Measurements from ENCODE around the gene MRLN.
"Not testable (repeated sequence)": the region's sequence is repeated elsewhere in the genome, so short reads cannot be mapped to it uniquely, and the experiment has no call there.

The MRLN gene

DNA sequence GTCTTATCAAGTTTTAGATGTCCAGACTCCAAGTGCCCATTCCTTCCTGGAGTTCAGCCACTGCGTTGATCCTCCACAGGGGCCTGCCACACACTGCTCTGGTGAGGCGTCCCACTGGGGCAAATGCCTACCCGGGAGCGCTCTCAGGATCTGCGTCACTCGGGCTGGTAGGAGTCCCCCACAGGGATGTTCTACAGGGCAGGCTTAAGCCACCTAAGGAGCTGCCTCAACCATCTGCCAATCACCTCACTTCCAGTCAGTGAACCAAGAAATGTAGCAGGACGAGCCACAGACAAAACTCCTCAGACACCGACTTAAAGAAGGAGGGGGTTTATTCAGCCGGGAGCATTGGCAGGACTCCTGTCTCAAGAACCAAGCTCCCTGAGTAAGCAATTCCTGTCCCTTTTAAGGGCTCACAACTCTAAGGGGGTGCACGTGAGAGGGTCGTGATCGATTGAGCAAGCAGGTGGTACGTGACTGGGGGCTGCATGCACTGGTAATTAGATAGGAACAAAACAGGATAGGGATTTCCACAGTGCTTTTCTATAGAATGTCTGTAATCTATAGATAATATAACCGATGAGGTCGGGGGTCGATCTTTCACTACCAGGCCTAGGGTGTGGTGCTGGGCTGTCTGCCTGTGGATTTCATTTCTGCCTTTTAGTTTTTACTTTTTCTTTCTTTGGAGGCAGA is 19.8 kb downstream of the MRLN start:
- H3K27me3 Mint-ChIP-seq; H3K4me3 Mint-ChIP-seq; DNase-seq; H3K27ac Mint-ChIP-seq; H3K9me3 Mint-ChIP-seq; H3K36me3 Mint-ChIP-seq (ENCODE audit: low read depth); H3K4me1 Mint-ChIP-seq (ENCODE audit: low read depth): not testable (repeated sequence)

DNA sequence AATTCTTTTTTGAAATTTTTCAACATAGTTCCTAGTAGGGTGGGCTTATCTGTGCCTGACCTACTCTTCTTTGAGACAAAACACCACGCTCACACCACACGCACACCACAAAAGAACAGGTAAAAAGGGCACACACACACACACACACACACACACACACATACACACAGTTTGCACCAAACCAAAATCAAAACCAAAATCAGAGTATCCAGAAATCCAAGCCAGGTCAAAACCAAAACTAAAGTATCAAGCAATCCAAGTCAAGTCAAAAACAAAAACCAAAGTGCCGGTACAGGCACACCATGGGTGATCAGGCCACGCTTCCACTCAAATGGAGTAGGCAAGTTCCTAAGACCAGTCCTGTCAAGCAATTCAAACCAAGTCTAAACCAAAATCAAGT is 20.4 kb downstream of the MRLN start:
- H3K36me3 Mint-ChIP-seq (ENCODE audit: low read depth); H3K27me3 Mint-ChIP-seq; DNase-seq; H3K4me1 Mint-ChIP-seq (ENCODE audit: low read depth); H3K27ac Mint-ChIP-seq; H3K4me3 Mint-ChIP-seq; H3K9me3 Mint-ChIP-seq: not testable (repeated sequence)

- not testable (repeated sequence) for DNase-seq; H3K4me1 Mint-ChIP-seq (ENCODE audit: low read depth); H3K9me3 Mint-ChIP-seq; H3K27me3 Mint-ChIP-seq; H3K27ac Mint-ChIP-seq; H3K4me3 Mint-ChIP-seq; H3K36me3 Mint-ChIP-seq (ENCODE audit: low read depth)
These were observed 24.1 kb downstream of the MRLN start for GRCh38 chr10:59729167-59729566.

- DNase-seq: no peak
- Mint-ChIP-seq H3K36me3 (ENCODE audit: low read depth) (no peaks in the 10 kb centered on the region), H3K9me3 (peaks cover 5% of the 10 kb centered on the region), H3K4me3 (no peak overlapping the region), H3K4me1 (ENCODE audit: low read depth) (no peaks in the 10 kb centered on the region), H3K27me3 (peaks cover 5% of the 10 kb centered on the region), H3K27ac (no peak overlapping the region)
These were observed 28.9 kb downstream of the MRLN start for GRCh38 chr10:59724098-59724938.

- H3K4me1 Mint-ChIP-seq (ENCODE audit: low read depth): no peaks in the 10 kb centered on the region
- no peak overlapping the region for H3K4me3 Mint-ChIP-seq
- no peak for DNase-seq
- H3K9me3 Mint-ChIP-seq: peaks cover 5% of the 10 kb centered on the region
- peaks cover 11% of the 10 kb centered on the region for H3K27me3 Mint-ChIP-seq
- no peak overlapping the region for H3K27ac Mint-ChIP-seq
- H3K36me3 Mint-ChIP-seq (ENCODE audit: low read depth): no peaks in the 10 kb centered on the region
These were observed 32.9 kb downstream of the MRLN start for GRCh38 chr10:59720377-59720776.

DNA sequence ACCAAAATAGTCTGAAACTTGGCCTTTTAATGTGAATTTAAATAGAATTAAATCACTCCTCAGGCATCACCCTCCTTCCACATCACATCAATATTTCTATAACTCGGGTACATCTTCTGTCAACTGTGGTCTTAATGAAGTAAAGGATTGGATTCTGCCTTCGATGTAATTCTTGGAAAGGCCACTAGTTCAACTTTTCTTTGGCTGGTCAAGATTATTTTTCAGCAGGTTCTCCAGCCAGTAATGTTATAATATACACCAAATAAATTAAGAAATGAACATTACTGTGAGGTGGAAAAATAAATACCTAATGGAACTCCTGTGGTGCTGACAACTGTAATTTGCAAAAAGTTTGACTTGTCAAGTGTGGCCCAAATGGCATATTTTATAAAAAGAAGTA is 33.9 kb downstream of the MRLN start:
- H3K4me1 Mint-ChIP-seq (ENCODE audit: low read depth): no peaks in the 10 kb centered on the region
- no peak for DNase-seq
- no peak overlapping the region for H3K4me3 Mint-ChIP-seq
- H3K27me3 Mint-ChIP-seq: peaks cover 15% of the 10 kb centered on the region
- H3K36me3 Mint-ChIP-seq (ENCODE audit: low read depth): no peaks in the 10 kb centered on the region
- H3K9me3 Mint-ChIP-seq: peaks cover 5% of the 10 kb centered on the region
- no peak overlapping the region for H3K27ac Mint-ChIP-seq

DNA sequence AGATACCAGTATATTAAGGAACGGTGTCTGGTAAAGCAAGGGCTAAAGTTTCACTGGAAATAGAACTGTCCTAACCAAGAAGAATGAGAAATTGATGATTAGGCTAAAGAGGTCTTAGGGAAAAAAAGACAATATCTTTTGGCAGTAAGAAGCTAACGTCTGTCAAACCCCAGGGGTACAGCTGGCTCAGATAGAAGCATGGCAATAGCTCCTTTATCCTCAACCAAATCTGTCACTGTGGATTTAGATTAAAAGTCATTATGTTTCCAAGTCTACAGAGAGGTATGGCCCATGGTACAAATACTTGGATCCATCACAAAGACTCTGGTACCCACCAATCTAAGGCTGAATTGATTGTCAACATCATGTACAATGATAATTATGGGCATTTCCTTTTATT is 35.0 kb downstream of the MRLN start:
- Mint-ChIP-seq H3K36me3 (ENCODE audit: low read depth) (no peaks in the 10 kb centered on the region), H3K27ac (no peak overlapping the region), H3K4me1 (ENCODE audit: low read depth) (no peaks in the 10 kb centered on the region), H3K9me3 (peaks cover 5% of the 10 kb centered on the region), H3K4me3 (no peak overlapping the region), H3K27me3 (peaks cover 23% of the 10 kb centered on the region)
- no peak for DNase-seq

DNA sequence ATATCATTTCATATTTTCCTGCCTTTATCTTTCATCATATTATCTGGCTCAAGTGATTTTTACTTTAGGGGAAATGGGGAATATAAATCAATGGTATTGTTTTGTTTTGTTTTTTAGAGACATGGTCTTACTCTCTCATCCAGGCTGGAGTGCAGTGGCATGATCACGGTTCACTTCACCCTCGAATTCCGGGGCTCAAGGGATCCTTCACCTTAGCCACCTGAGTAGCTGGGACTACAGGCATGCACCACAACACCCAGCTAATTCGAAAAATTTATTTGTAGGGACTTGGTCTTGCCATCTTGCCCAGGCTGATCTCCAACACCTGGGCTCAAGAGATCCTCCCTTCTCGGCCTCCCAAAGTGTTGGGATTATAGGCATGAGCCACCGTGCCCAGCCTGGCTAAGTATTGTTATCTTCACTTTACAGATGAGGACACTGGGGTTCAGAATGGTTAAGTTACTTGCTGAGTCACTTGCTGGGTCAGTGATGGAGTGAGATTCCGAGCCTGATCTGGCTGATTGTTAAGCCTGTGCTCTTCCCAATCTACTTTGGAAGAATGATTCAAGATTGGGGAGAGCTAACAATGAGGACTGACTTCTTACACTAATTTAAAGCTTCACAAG is 39.9 kb downstream of the MRLN start:
- H3K27me3 Mint-ChIP-seq: peaks cover 57% of the 10 kb centered on the region
- no peaks in the 10 kb centered on the region for H3K9me3 Mint-ChIP-seq
- no peak for DNase-seq
- H3K4me1 Mint-ChIP-seq (ENCODE audit: low read depth): peaks cover 3% of the 10 kb centered on the region
- H3K4me3 Mint-ChIP-seq: no peak overlapping the region
- no peak overlapping the region for H3K27ac Mint-ChIP-seq
- no peaks in the 10 kb centered on the region for H3K36me3 Mint-ChIP-seq (ENCODE audit: low read depth)

DNA sequence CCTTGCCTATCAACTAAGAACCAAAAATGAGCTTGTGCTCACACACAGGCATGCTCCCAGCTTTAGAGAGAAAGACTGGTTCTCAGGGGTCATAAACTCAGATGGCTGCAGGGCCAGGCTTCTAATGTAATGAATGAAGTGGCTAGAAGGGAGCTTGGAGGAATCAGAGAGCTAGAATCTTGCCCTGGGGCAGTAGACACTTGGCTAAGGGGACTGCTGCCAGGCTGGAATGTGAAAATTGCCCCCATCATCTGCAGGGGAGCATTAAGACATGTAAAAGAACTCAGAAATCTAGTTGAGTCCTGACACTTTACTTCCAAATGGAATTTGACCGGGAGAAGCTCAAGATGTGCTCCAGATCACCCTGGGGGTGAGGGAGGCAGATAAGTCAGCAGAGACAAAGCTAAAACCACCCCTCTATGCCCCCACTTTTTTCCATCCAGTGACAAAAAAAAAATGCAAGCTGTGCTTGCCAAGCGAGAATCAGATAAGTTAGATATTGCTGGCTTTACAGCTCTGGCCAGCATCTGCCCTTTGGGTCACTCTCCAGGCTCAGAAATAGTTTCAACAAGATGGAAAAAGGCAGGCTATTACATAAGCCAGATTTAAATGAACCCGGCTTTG is 41.3 kb downstream of the MRLN start:
- Mint-ChIP-seq H3K9me3 (no peaks in the 10 kb centered on the region), H3K36me3 (ENCODE audit: low read depth) (no peaks in the 10 kb centered on the region), H3K27ac (no peak overlapping the region), H3K4me1 (ENCODE audit: low read depth) (peaks cover 3% of the 10 kb centered on the region), H3K4me3 (no peak overlapping the region), H3K27me3 (peaks cover 69% of the 10 kb centered on the region)
- no peak for DNase-seq

- no peaks in the 10 kb centered on the region for H3K9me3 Mint-ChIP-seq
- H3K4me3 Mint-ChIP-seq: peak within 1 kb of the TSS; percentile 77
- H3K27me3 Mint-ChIP-seq: peaks cover 78% of the 10 kb centered on the region
- no peaks in the 10 kb centered on the region for H3K36me3 Mint-ChIP-seq (ENCODE audit: low read depth)
- peaks cover 3% of the 10 kb centered on the region for H3K4me1 Mint-ChIP-seq (ENCODE audit: low read depth)
- DNase-seq: peak; percentile 69
- no peak within 1 kb of the TSS for H3K27ac Mint-ChIP-seq
These were observed 43.7 kb downstream of the MRLN start, which contains the start of gene SLC16A9 for GRCh38 chr10:59709395-59710125. Gene SLC16A9, minus strand, starts transcription at chr10:59709850. Its CDS starts 25,559 bp downstream, at chr10:59684291.

DNA sequence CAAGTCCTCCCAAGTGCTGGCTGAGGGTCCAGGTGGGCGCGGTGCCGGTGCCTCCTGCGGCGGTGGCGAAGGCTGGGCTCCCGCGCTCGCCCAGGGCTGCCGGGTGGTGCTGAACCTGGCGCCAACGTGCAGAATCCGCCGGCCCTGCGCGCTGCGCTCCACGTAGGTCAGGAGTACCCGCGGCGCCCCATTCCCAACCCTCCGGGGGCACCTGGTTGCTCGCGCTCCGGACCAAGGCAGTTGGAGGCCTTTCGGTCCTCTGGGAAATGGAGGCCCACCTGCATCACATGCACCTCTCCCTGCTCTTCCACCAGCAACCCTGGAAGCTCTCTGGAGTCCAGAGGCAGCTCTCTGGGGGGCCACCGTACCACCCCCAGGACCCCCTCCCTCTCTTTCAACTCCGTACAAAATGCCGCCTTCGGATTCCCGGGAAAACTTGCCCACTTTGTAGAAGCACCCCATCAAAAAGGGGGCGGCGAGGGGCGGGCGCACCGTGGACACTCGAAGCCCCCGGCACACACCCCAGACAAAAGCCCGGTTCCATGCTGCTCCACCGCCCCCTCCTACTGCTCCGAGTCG is 44.4 kb downstream of the MRLN start:
- Mint-ChIP-seq H3K4me1 (ENCODE audit: low read depth) (peaks cover 3% of the 10 kb centered on the region), H3K4me3 (peak overlapping the region; percentile 77), H3K27ac (no peak overlapping the region), H3K27me3 (peaks cover 82% of the 10 kb centered on the region), H3K9me3 (no peaks in the 10 kb centered on the region), H3K36me3 (ENCODE audit: low read depth) (no peaks in the 10 kb centered on the region)
- DNase-seq: peak; percentile 38

DNA sequence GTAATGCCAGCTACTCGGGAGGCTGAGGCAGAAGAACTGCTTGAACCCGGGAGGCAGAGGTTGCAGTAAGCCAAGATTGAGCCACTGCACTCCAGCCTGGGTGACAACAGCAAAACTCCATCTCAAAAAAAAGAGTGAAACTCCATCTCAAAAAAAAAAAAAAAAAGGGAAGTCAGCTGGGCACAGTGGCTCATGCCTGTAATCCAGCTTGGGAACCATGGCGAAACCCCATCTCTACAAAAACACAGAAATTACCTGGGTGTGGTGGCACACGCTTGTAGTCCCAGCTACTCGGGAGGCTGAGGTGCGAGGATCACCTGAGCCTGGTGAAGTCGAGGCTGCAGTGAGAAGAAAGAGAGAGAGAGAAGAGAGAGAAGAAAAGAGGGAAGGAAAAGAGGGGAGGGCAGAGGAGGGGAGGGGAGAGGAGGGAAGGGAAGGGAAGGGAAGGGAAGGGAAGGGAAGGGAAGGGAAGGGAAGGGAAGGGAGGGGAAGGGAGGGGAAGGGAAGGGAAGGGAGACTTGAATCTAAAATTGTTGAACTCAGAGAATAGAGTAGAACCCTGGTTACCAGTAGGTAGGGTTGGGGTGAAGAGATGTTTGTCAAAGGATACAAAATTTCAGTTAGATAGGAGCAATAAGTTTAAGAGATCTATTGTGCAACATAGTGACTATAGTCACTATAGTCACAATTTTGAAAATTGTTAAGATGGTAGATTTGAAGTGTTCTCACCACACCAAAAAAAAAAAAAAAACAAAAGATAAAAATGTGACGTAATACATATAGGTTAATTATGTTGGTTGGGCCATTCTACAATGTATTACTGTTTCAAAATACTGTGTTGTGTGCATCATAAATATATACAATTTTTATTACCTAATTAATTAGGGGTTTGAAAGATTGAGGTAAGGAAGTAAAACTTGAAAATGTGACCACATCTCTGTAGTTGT is 46.1 kb downstream of the MRLN start:
- H3K4me1 Mint-ChIP-seq (ENCODE audit: low read depth): peaks cover 3% of the 10 kb centered on the region
- H3K27me3 Mint-ChIP-seq: peaks cover 68% of the 10 kb centered on the region
- H3K27ac Mint-ChIP-seq: no peak overlapping the region
- no peak for DNase-seq
- no peak overlapping the region for H3K4me3 Mint-ChIP-seq
- H3K9me3 Mint-ChIP-seq: no peaks in the 10 kb centered on the region
- H3K36me3 Mint-ChIP-seq (ENCODE audit: low read depth): no peaks in the 10 kb centered on the region

DNA sequence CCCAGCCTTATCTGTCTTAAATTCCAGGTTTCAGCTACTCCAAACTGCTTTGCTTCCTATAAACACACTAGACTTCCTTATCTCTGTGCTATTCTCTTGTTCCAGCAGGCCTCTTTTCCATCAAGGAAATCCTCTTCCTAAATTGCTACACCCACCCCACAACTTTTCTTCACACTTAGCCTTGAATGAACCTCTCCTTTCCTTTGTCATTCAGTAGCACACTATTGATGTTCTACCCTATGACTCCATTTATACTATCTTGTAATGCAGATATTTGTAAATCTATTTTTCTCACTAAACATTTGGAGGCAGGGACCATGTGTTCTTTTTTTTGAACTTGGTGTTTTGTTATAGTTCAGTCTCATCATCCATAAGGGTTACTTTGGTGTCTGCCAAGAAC is 47.3 kb downstream of the MRLN start:
- Mint-ChIP-seq H3K4me1 (ENCODE audit: low read depth) (peaks cover 3% of the 10 kb centered on the region), H3K27me3 (peaks cover 63% of the 10 kb centered on the region), H3K36me3 (ENCODE audit: low read depth) (no peaks in the 10 kb centered on the region), H3K4me3 (no peak overlapping the region), H3K27ac (no peak overlapping the region), H3K9me3 (no peaks in the 10 kb centered on the region)
- DNase-seq: no peak
